Measurements from ENCODE around the gene PVALEF. TPM values are rescaled to one million over a fixed set of nuclear protein-coding genes. Genes with fewer than 3 reads are reported as not detected.

The PVALEF gene
- total RNA-seq, 1 donor from 2014 or later, result 0.29 TPM

GRCh38 chr17:81198826-81199481 is 33.6 kb downstream of the PVALEF start:
- no peak overlapping the region for H3K27ac Mint-ChIP-seq (ENCODE audit: unreplicated experiment)
- peaks cover 4% of the 10 kb centered on the region for H3K27me3 Mint-ChIP-seq (ENCODE audit: unreplicated experiment)
- peaks cover 3% of the 10 kb centered on the region for H3K4me1 Mint-ChIP-seq (ENCODE audit: low read depth, unreplicated experiment)
- peaks cover 2% of the 10 kb centered on the region for H3K9me3 Mint-ChIP-seq (ENCODE audit: unreplicated experiment)
- no peaks in the 10 kb centered on the region for H3K36me3 Mint-ChIP-seq (ENCODE audit: unreplicated experiment)
- no peak for TF ChIP-seq CTCF (IDR thresholded peaks at IDR 0.05; ENCODE audit: partially characterized antibody, unreplicated experiment)
- no peak overlapping the region for H3K4me3 Mint-ChIP-seq (ENCODE audit: unreplicated experiment)
- no peak for DNase-seq

GRCh38 chr17:81199482-81199830 is 34.1 kb downstream of the PVALEF start:
- H3K4me1 Mint-ChIP-seq (ENCODE audit: low read depth, unreplicated experiment), result peaks cover 3% of the 10 kb centered on the region
- H3K9me3 Mint-ChIP-seq (ENCODE audit: unreplicated experiment), result peaks cover 2% of the 10 kb centered on the region
- H3K36me3 Mint-ChIP-seq (ENCODE audit: unreplicated experiment), result no peaks in the 10 kb centered on the region
- no peak overlapping the region for H3K4me3 Mint-ChIP-seq (ENCODE audit: unreplicated experiment)
- H3K27me3 Mint-ChIP-seq (ENCODE audit: unreplicated experiment), result peaks cover 4% of the 10 kb centered on the region
- TF ChIP-seq CTCF (IDR thresholded peaks at IDR 0.05; ENCODE audit: partially characterized antibody, unreplicated experiment), result no peak
- no peak overlapping the region for H3K27ac Mint-ChIP-seq (ENCODE audit: unreplicated experiment)
- DNase-seq, result no peak

GRCh38 chr17:81200201-81200600 is 34.9 kb downstream of the PVALEF start:
- Mint-ChIP-seq H3K9me3 (ENCODE audit: unreplicated experiment) (peaks cover 2% of the 10 kb centered on the region), H3K4me1 (ENCODE audit: low read depth, unreplicated experiment) (peaks cover 3% of the 10 kb centered on the region), H3K27me3 (ENCODE audit: unreplicated experiment) (peaks cover 4% of the 10 kb centered on the region), H3K4me3 (ENCODE audit: unreplicated experiment) (no peak overlapping the region), H3K27ac (ENCODE audit: unreplicated experiment) (no peak overlapping the region), H3K36me3 (ENCODE audit: unreplicated experiment) (no peaks in the 10 kb centered on the region)
- TF ChIP-seq CTCF (IDR thresholded peaks at IDR 0.05; ENCODE audit: partially characterized antibody, unreplicated experiment), result no peak
- DNase-seq, result no peak

- H3K4me1 Mint-ChIP-seq (ENCODE audit: low read depth, unreplicated experiment), result peaks cover 3% of the 10 kb centered on the region
- no peaks in the 10 kb centered on the region for H3K36me3 Mint-ChIP-seq (ENCODE audit: unreplicated experiment)
- H3K9me3 Mint-ChIP-seq (ENCODE audit: unreplicated experiment), result peaks cover 2% of the 10 kb centered on the region
- no peak overlapping the region for H3K27ac Mint-ChIP-seq (ENCODE audit: unreplicated experiment)
- peaks cover 4% of the 10 kb centered on the region for H3K27me3 Mint-ChIP-seq (ENCODE audit: unreplicated experiment)
- peak; percentile 81 for TF ChIP-seq CTCF (IDR thresholded peaks at IDR 0.05; ENCODE audit: partially characterized antibody, unreplicated experiment)
- no peak overlapping the region for H3K4me3 Mint-ChIP-seq (ENCODE audit: unreplicated experiment)
- peak; percentile 63 for DNase-seq
Measured at GRCh38 chr17:81200695-81201580, 35.6 kb downstream of the PVALEF start.

GRCh38 chr17:81202318-81202717 is 37.0 kb downstream of the PVALEF start:
- Mint-ChIP-seq H3K9me3 (ENCODE audit: unreplicated experiment) (peaks cover 2% of the 10 kb centered on the region), H3K4me3 (ENCODE audit: unreplicated experiment) (no peak overlapping the region), H3K4me1 (ENCODE audit: low read depth, unreplicated experiment) (peaks cover 3% of the 10 kb centered on the region), H3K27ac (ENCODE audit: unreplicated experiment) (no peak overlapping the region), H3K36me3 (ENCODE audit: unreplicated experiment) (no peaks in the 10 kb centered on the region), H3K27me3 (ENCODE audit: unreplicated experiment) (peaks cover 4% of the 10 kb centered on the region)
- no peak for DNase-seq
- no peak for TF ChIP-seq CTCF (IDR thresholded peaks at IDR 0.05; ENCODE audit: partially characterized antibody, unreplicated experiment)

All from glutamatergic neuron (in vitro differentiated cells).